Caco-2 (cell line): ENCODE measurements around the gene FBLL1. TPM values are rescaled to one million over a fixed set of nuclear protein-coding genes. Genes with fewer than 3 reads are reported as not detected.
A peak's percentile ranks its signal among the peaks of the same experiment; 100 is the strongest.

Source experiments
- BruUV-seq: library from RNA; stranded (reverse); fragments of 400-500 nt; replicated peaks from 2 replicates; lab custom pipeline; 2021; lab: Mats Ljungman, UMichigan
- CTCF ChIA-PET: fragments of 300-600 bp; sonication (Branson Sonifier 250); formaldehyde crosslinking; loops from one replicate; lab custom pipeline; 2022; ENCODE audit warnings: antibody characterized with exemption; lab: Charles Lee
- POLR2A ChIA-PET: fragments of 300-600 bp; sonication (Branson Sonifier 250); formaldehyde crosslinking; loops from one replicate; lab custom pipeline; 2022; ENCODE audit warnings: antibody characterized with exemption; lab: Charles Lee
- DNase-seq, 2 experiments: peaks; one replicate each; pipeline versions ENCODE4 v3.0.0 to v3.0.0-alpha.2; 2020 to 2022
- H3K27me3 ChIP-seq: replicated peaks from 2 replicates; pipeline ENCODE4 v1.6.0; 2011; ENCODE audit warnings: low read length; ENCODE audit not compliant: control insufficient read depth, insufficient read depth
- H3K36me3 ChIP-seq: 2 replicates; pipeline ENCODE4 v1.5.1; 2011; ENCODE audit warnings: low read length; ENCODE audit not compliant: control insufficient read depth, insufficient read depth
- H3K4me1 ChIP-seq: fragments of 250-450 bp; sonication (Bioruptor Pico); 2 replicates; pipeline ENCODE4 v1.5.1; 2020; ENCODE audit warnings: mild to moderate bottlenecking
- H3K4me3 ChIP-seq: 2 replicates; pipeline ENCODE4 v1.5.1; 2011; ENCODE audit warnings: low read depth, mild to moderate bottlenecking, control low read depth, low read length
- H3K9me3 ChIP-seq: fragments of 250-450 bp; sonication (Bioruptor Pico); 2 replicates; pipeline ENCODE4 v1.5.1; 2020; ENCODE audit warnings: mild to moderate bottlenecking, moderate library complexity
- H3K27ac Mint-ChIP-seq: one replicate; pipeline ENCODE4 v1.8.0; 2022; ENCODE audit warnings: mixed read lengths; ENCODE audit not compliant: unreplicated experiment
- H3K27me3 Mint-ChIP-seq: one replicate; pipeline ENCODE4 v1.8.0; 2022; ENCODE audit warnings: mixed read lengths; ENCODE audit not compliant: insufficient read depth, unreplicated experiment
- H3K36me3 Mint-ChIP-seq: one replicate; pipeline ENCODE4 v1.8.0; 2022; ENCODE audit warnings: mild to moderate bottlenecking, mixed read lengths; ENCODE audit not compliant: insufficient read depth, unreplicated experiment
- H3K4me1 Mint-ChIP-seq: one replicate; pipeline ENCODE4 v1.8.0; 2022; ENCODE audit warnings: low read depth, mixed read lengths; ENCODE audit not compliant: unreplicated experiment
- H3K4me3 Mint-ChIP-seq: one replicate; pipeline ENCODE4 v1.8.0; 2022; ENCODE audit warnings: mild to moderate bottlenecking, moderate library complexity, mixed read lengths; ENCODE audit not compliant: unreplicated experiment
- H3K9me3 Mint-ChIP-seq: one replicate; pipeline ENCODE4 v1.8.0; 2022; ENCODE audit warnings: mixed read lengths; ENCODE audit not compliant: unreplicated experiment
- intact Hi-C: fragments of 100-400 bp; cut with micrococcal nuclease; formaldehyde crosslinking; loops from one replicate; pipeline ENCODE4 v1.10.0; 2022; ENCODE audit not compliant: unreplicated experiment
- total RNA-seq: library from RNA; stranded (reverse); gene quantifications from 2 replicates; pipeline ENCODE4 v1.2.3, GENCODE V29; 2022
- TF ChIP-seq, protein P1 (sequence below), 2 experiments: fragments of 200-600 bp in 1 of 2; IDR thresholded peaks; 1 replicate in 1 of 2; 2 replicates in 1 of 2; pipeline versions ENCODE4 v1.5.1 to v1.8.0; 2011 to 2022; ENCODE audit warnings: antibody characterized with exemption in 1 of 2, control low read depth in 1 of 2, inconsistent platforms in 1 of 2, low read depth in 1 of 2, low read length in 1 of 2, mild to moderate bottlenecking in 1 of 2, moderate library complexity in 1 of 2; ENCODE audit not compliant: insufficient read depth in 1 of 2, severe bottlenecking in 1 of 2, unreplicated experiment in 1 of 2

Gene FBLL1
- total RNA-seq, 1 experiment from 2014 or later = not detected

DNA sequence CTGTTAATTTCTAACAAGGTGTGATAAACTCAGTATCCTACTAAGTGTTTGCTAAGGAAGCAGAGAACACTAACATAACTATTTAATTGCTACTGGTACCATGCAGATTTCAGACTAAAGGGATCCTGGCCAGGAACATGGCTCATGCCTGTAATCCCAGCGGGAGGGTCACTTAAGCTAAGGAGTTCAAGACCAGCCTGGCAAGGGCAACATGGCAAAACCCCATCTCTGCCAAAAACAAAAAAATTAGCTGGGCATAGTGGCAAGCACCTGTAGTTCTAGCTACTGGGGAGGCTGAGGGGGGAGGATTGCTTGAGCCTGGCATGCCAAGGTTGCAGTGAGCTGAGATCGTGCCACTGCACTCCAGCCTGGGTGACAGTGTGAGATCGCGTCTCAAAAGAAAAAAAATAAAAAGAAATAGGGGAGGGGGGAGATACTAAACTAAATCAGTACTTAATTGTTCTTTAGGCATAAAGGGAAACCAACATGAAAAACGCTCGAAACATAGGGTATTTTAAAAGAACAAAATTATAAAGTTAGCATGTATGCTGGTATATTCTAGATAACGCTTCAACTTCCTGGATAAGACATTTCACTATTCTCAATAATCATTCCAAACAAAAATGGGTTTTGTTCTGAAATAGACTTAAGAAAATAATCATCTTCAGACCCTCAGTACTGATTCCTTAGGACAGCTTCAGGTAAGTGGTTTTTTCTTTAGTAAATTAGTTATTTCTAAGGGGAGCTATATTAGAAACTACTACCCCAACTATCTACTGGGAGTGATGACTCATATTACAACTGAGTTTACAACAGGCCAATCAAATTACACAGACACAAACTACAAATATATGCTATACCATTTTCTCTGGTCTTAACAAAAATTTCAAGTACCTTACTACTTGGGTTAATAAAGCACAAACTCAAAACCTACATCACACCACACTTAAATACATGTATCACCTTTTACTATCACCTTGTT is 46.6 kb downstream of the FBLL1 start:
- CTCF ChIA-PET = no interaction called here
- no TSS peak for BruUV-seq
- Mint-ChIP-seq H3K4me1 (peaks cover 19% of the 10 kb centered on the region), H3K36me3 (peaks cover 46% of the 10 kb centered on the region), H3K9me3 (no peaks in the 10 kb centered on the region), H3K27ac (peak overlapping the region; percentile 12), H3K27me3 (no peaks in the 10 kb centered on the region), H3K4me3 (no peak overlapping the region)
- POLR2A ChIA-PET = interaction anchor here (0.6 kb wide), 1 partner anchor 169 kb away, joined by 3 read pairs; no protein-coding TSS in a partner anchor
- TF ChIP-seq, protein P1, sequence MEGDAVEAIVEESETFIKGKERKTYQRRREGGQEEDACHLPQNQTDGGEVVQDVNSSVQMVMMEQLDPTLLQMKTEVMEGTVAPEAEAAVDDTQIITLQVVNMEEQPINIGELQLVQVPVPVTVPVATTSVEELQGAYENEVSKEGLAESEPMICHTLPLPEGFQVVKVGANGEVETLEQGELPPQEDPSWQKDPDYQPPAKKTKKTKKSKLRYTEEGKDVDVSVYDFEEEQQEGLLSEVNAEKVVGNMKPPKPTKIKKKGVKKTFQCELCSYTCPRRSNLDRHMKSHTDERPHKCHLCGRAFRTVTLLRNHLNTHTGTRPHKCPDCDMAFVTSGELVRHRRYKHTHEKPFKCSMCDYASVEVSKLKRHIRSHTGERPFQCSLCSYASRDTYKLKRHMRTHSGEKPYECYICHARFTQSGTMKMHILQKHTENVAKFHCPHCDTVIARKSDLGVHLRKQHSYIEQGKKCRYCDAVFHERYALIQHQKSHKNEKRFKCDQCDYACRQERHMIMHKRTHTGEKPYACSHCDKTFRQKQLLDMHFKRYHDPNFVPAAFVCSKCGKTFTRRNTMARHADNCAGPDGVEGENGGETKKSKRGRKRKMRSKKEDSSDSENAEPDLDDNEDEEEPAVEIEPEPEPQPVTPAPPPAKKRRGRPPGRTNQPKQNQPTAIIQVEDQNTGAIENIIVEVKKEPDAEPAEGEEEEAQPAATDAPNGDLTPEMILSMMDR (IDR thresholded peaks at IDR 0.05; ENCODE audit: insufficient read depth in 1 of 2, low read depth in 1 of 2, low read length in 1 of 2, severe bottlenecking in 1 of 2, unreplicated experiment in 1 of 2) = no peak
- Histone ChIP-seq H3K9me3 (no peaks in the 10 kb centered on the region), H3K27me3 (no peaks in the 10 kb centered on the region), H3K4me3 (no peak overlapping the region), H3K4me1 (0 out of 2 replicates have a peak, but pooled peaks cover 4% of the 10 kb centered on the region), H3K36me3 (no peaks in the 10 kb centered on the region; the same call in 1 of the 2 replicates)
- no peak for DNase-seq
- intact Hi-C loops = loop anchor here (10.0 kb wide), 1 partner anchor 301 kb away; no protein-coding TSS in a partner anchor

GRCh38 chr5:168578006-168578405 is 48.9 kb downstream of the FBLL1 start:
- Mint-ChIP-seq H3K4me1 (peaks cover 20% of the 10 kb centered on the region), H3K4me3 (peak overlapping the region; percentile 92), H3K27ac (peak overlapping the region; percentile 95), H3K36me3 (peaks cover 33% of the 10 kb centered on the region), H3K27me3 (no peaks in the 10 kb centered on the region), H3K9me3 (no peaks in the 10 kb centered on the region)
- Histone ChIP-seq H3K9me3 (no peaks in the 10 kb centered on the region), H3K4me1 (0 out of 2 replicates have a peak, but pooled peaks cover 4% of the 10 kb centered on the region), H3K4me3 (peak overlapping the region; percentile 99), H3K36me3 (no peaks in the 10 kb centered on the region; the same call in 1 of the 2 replicates), H3K27me3 (no peaks in the 10 kb centered on the region)
- CTCF ChIA-PET = no interaction called here
- BruUV-seq = no TSS peak
- intact Hi-C loops = loop anchor here (2.0 to 10.0 kb wide), 3 partner anchors 69 to 303 kb away; partner anchors contain the start of gene RARS1
- POLR2A ChIA-PET = no interaction called here
- TF ChIP-seq, protein P1 (IDR thresholded peaks at IDR 0.05; ENCODE audit: insufficient read depth in 1 of 2, low read depth in 1 of 2, low read length in 1 of 2, severe bottlenecking in 1 of 2, unreplicated experiment in 1 of 2) = no peak
- DNase-seq = no peak
